Measurements from ENCODE around the gene FIGN.

FIGN gene

GRCh38 chr2:163573652-163574051 lies 162.2 kb downstream of the FIGN start:
- Histone ChIP-seq H3K9ac (ENCODE audit: low read length) (no peak overlapping the region), H3K27me3 (ENCODE audit: low read depth, low read length) (no peaks in the 10 kb centered on the region), H3K27ac (ENCODE audit: low read length) (no peak overlapping the region), H4K20me1 (ENCODE audit: insufficient read depth, low read length) (no peaks in the 10 kb centered on the region), H3K4me1 (ENCODE audit: low read length) (no peaks in the 10 kb centered on the region), H3K36me3 (replicated peaks; ENCODE audit: low read depth, low read length) (no peaks in the 10 kb centered on the region), H3K4me3 (ENCODE audit: low read length) (no peak overlapping the region), H3K9me3 (ENCODE audit: insufficient read depth, low read length) (no peaks in the 10 kb centered on the region), H3K4me2 (ENCODE audit: low read length) (no peak overlapping the region), H2AFZ (ENCODE audit: low read depth, low read length) (no peak overlapping the region), H3K79me2 (ENCODE audit: low read length) (no peaks in the 10 kb centered on the region)
- no peak for TF ChIP-seq EZH2phosphoT487 (IDR thresholded peaks at IDR 0.05; ENCODE audit: low read depth)
- no peak for TF ChIP-seq CTCF (IDR thresholded peaks at IDR 0.05; ENCODE audit: low read depth, low read length)

DNA sequence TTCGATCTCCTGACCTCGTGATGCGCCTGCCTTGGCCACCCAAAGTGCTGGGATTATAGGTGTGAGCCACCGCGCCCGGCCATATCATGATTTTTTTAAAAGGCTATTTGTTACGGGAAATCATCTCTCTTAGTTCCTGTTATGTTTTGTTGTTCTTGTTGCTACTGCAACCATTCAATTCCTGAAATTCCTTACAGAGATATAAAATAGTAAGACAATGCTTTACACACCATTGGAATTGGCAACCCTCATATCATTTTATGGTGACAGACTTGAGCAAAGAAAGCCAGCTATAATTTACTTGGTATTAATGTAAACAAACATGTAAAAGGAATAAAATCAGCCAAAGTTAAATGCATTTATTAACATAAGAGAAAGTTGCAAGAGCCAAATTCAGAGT lies 163.0 kb downstream of the FIGN start:
- no peaks in the 10 kb centered on the region for H3K79me2 ChIP-seq (ENCODE audit: low read length)
- H3K36me3 ChIP-seq (replicated peaks; ENCODE audit: low read depth, low read length): no peaks in the 10 kb centered on the region
- H2AFZ ChIP-seq (ENCODE audit: low read depth, low read length): no peak overlapping the region
- no peak overlapping the region for H3K4me2 ChIP-seq (ENCODE audit: low read length)
- H3K9ac ChIP-seq (ENCODE audit: low read length): no peak overlapping the region
- no peak overlapping the region for H3K27ac ChIP-seq (ENCODE audit: low read length)
- no peaks in the 10 kb centered on the region for H4K20me1 ChIP-seq (ENCODE audit: insufficient read depth, low read length)
- H3K4me3 ChIP-seq (ENCODE audit: low read length): no peak overlapping the region
- no peaks in the 10 kb centered on the region for H3K9me3 ChIP-seq (ENCODE audit: insufficient read depth, low read length)
- no peaks in the 10 kb centered on the region for H3K27me3 ChIP-seq (ENCODE audit: low read depth, low read length)
- TF ChIP-seq EZH2phosphoT487 (IDR thresholded peaks at IDR 0.05; ENCODE audit: low read depth) (no peak), CTCF (IDR thresholded peaks at IDR 0.05; ENCODE audit: low read depth, low read length) (no peak)
- H3K4me1 ChIP-seq (ENCODE audit: low read length): no peaks in the 10 kb centered on the region

DNA sequence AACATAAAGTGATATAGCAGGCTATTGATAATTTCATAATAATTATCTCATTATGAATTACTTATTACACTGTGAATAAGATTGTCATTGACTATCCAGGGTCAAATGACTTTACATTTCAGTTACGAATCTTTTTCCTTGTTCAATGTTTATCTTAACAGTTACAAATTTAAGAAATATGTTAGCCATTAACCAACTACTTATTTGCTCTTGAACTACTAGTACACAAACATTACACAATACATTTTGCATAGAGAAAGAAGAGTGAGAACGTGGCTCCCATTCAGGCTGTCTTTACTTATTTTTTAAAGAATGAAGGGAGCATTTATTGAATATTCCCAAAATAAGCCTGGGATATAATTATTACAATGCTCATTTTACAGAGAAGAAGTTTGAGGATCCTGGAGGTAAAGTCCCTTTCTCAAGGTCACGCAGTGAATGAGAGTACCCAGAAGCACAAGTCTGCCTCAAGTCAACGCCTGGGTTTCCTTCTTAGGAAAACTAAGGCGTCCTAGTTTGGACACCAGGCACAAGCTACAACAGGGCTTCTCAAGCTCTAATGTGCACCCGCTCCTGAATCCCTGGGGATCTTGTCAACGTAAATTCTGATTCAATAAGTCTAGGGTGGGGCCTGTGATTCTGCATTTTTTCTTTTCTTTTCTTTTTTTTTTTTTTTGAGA lies 164.2 kb downstream of the FIGN start:
- TF ChIP-seq CTCF (IDR thresholded peaks at IDR 0.05; ENCODE audit: low read depth, low read length) (no peak), EZH2phosphoT487 (IDR thresholded peaks at IDR 0.05; ENCODE audit: low read depth) (no peak)
- Histone ChIP-seq H3K4me1 (ENCODE audit: low read length) (no peaks in the 10 kb centered on the region), H4K20me1 (ENCODE audit: insufficient read depth, low read length) (no peaks in the 10 kb centered on the region), H3K9me3 (ENCODE audit: insufficient read depth, low read length) (no peaks in the 10 kb centered on the region), H3K79me2 (ENCODE audit: low read length) (no peaks in the 10 kb centered on the region), H3K4me3 (ENCODE audit: low read length) (no peak overlapping the region), H3K27ac (ENCODE audit: low read length) (no peak overlapping the region), H3K4me2 (ENCODE audit: low read length) (no peak overlapping the region), H3K27me3 (ENCODE audit: low read depth, low read length) (no peaks in the 10 kb centered on the region), H3K9ac (ENCODE audit: low read length) (no peak overlapping the region), H3K36me3 (replicated peaks; ENCODE audit: low read depth, low read length) (no peaks in the 10 kb centered on the region), H2AFZ (ENCODE audit: low read depth, low read length) (no peak overlapping the region)

- no peak overlapping the region for H2AFZ ChIP-seq (ENCODE audit: low read depth, low read length)
- no peaks in the 10 kb centered on the region for H4K20me1 ChIP-seq (ENCODE audit: insufficient read depth, low read length)
- no peaks in the 10 kb centered on the region for H3K27me3 ChIP-seq (ENCODE audit: low read depth, low read length)
- no peaks in the 10 kb centered on the region for H3K36me3 ChIP-seq (replicated peaks; ENCODE audit: low read depth, low read length)
- no peak overlapping the region for H3K27ac ChIP-seq (ENCODE audit: low read length)
- no peaks in the 10 kb centered on the region for H3K4me1 ChIP-seq (ENCODE audit: low read length)
- no peak overlapping the region for H3K4me2 ChIP-seq (ENCODE audit: low read length)
- H3K9me3 ChIP-seq (ENCODE audit: insufficient read depth, low read length): no peaks in the 10 kb centered on the region
- no peak overlapping the region for H3K4me3 ChIP-seq (ENCODE audit: low read length)
- H3K79me2 ChIP-seq (ENCODE audit: low read length): no peaks in the 10 kb centered on the region
- no peak overlapping the region for H3K9ac ChIP-seq (ENCODE audit: low read length)
- TF ChIP-seq EZH2phosphoT487 (IDR thresholded peaks at IDR 0.05; ENCODE audit: low read depth) (no peak), CTCF (IDR thresholded peaks at IDR 0.05; ENCODE audit: low read depth, low read length) (no peak)
These were observed 165.4 kb downstream of the FIGN start for GRCh38 chr2:163570391-163570790.
